NCI-H1436 treated with DMSO at 0.1 percent for 48 hours (cell line): ENCODE results near the gene PTPN12.
"Not testable (repeated sequence)": the region's sequence is repeated elsewhere in the genome, so short reads cannot be mapped to it uniquely, and the experiment has no call there.

ENCODE experiments used
- DNase-seq: peaks from one replicate; lab custom pipeline; 2025; lab: John Stamatoyannopoulos, UW

PTPN12 gene

GRCh38 chr7:77579797-77580196, 42.7 kb downstream of the PTPN12 start:
- no peak for DNase-seq

- DNase-seq, result no peak
These were observed 43.8 kb downstream of the PTPN12 start for GRCh38 chr7:77580762-77581350.

DNA sequence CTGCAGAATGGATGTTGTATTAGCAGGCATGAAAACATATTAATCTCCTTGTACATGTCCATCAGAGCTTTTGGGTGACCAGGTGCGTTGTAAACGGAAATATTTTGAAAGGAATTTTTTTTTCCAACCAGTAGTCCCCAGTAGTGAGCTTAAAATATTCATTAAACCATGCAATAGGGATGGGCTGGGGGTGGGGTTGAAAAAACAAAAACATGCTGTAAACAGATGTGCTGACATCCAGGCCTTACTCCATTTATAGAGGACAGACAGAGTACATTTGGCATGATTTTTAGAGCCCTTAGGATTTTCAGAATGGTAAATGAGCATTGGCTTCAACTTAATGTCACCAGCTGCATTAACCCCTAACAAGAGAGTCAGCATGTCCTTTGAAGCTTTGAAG, 50.2 kb downstream of the PTPN12 start:
- DNase-seq, result no peak

GRCh38 chr7:77600952-77601351, 63.9 kb downstream of the PTPN12 start:
- DNase-seq, result no peak

DNA sequence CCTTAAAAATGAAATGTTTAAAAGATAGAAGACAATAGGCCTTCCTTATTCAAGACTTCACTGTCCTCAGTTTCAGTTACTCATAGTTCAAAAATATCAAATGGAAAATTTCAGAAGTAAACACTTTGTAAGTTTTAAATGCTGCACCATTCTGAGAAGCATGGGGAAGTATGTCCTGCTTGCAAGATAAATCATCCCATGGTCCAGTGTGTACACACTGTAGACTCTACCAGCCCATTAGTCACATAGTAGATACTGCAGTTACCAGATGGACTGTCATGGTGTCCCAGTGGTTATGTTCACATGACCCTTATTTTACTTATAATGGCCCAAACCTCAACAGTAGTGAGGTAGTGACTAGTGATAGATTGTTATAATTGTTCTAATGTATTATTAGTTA, 69.5 kb downstream of the PTPN12 start:
- no peak for DNase-seq

- no peak for DNase-seq
These were observed 82.2 kb downstream of the PTPN12 start for GRCh38 chr7:77619314-77619713.

DNA sequence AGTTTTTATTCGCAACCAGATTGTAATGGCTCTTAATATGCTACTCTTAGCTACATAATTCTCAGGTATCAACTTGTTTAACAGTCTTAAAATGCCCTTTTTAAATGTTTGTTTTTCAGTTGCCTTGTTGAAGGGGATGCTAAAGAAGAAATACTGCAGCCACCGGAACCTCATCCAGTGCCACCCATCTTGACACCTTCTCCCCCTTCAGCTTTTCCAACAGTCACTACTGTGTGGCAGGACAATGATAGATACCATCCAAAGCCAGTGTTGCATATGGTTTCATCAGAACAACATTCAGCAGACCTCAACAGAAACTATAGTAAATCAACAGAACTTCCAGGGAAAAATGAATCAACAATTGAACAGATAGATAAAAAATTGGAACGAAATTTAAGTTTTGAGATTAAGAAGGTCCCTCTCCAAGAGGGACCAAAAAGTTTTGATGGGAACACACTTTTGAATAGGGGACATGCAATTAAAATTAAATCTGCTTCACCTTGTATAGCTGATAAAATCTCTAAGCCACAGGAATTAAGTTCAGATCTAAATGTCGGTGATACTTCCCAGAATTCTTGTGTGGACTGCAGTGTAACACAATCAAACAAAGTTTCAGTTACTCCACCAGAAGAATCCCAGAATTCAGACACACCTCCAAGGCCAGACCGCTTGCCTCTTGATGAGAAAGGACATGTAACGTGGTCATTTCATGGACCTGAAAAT, 89.7 kb downstream of the PTPN12 start:
- DNase-seq, result no peak

DNA sequence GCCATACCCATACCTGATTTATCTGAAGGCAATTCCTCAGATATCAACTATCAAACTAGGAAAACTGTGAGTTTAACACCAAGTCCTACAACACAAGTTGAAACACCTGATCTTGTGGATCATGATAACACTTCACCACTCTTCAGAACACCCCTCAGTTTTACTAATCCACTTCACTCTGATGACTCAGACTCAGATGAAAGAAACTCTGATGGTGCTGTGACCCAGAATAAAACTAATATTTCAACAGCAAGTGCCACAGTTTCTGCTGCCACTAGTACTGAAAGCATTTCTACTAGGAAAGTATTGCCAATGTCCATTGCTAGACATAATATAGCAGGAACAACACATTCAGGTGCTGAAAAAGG, 90.2 kb downstream of the PTPN12 start:
- no peak for DNase-seq

DNA sequence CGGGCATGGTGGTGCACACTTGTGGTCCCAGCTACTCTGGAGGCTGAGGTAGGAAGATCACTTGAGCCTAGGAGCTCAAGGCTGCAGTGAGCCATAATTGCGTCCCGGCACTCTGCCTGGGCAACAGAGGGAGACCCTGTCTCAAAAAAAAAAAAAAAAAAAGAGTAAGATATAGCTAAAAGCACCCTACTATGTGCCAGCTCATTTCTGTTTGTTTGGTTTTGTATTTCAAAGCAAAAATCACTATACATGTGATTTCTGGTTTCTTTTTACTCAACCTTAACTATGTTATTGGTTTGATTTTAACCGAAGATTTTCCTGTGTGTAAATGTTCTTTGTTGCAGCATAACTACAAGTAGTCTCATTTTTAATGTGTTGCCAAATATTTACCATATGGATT, 92.7 kb downstream of the PTPN12 start:
- DNase-seq, result no peak

- DNase-seq, result no peak
These were observed 94.7 kb downstream of the PTPN12 start for GRCh38 chr7:77631820-77632219.

GRCh38 chr7:77644774-77645173, 107.7 kb downstream of the PTPN12 start:
- no peak for DNase-seq

DNA sequence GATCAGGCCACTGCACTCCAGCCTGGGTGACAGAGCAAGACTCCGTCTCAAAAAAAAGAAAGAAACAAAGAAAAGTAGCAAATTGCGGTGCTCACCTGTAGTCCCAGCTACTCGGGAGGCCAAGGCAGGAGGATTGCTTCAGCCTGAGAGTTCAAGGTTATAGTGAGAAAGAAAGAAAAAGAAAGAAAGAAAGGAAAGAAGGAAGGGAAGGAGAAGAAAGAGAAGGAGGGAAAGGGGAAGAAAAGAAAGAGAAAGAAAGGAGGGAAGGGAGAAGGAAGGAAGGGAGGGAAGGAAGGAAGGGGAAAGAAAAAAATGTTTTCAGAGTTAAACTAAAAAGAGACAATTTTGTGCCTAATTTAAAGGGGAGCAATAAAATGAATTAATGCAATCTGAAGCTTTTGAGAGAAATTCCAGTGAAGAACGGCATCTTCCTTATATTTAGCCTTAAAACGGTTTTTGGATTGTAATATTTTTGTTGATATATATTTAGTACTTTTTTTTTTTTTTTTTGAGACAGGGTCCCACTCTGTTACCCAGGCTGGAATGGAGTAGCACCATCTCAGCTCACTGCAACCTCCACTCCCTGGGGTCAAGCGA, 111.7 kb downstream of the PTPN12 start:
- no peak for DNase-seq

DNA sequence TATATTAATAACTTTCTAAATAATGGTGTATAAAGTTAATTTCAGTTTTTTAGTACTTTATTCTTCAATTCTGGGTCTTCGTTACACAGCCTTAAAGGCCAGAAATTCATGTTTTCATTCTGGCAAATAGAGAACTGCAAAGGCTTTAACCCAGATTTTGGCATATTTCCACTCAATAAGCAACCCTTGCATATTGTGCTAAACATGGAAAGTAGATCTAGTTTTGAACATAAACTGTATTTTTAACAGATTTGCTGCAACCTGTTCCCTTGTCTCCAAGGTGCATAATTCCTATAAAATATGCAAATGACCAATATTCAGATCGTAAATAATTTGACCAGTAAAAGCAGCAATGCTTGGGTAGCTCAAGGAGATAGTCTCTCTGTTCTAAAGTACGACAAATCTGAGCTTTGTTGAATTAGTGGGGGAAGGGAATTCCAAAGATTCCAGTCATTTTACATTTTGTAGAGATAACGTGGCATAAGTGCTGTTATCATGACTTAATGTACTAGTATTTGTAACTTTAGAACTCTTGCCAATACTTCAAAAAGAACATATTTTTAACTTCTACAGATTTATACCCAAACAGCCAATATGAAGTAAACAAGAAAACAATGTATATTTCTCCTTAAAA, 112.7 kb downstream of the PTPN12 start:
- no peak for DNase-seq

GRCh38 chr7:77651575-77652162, 114.6 kb downstream of the PTPN12 start:
- DNase-seq, result no peak

DNA sequence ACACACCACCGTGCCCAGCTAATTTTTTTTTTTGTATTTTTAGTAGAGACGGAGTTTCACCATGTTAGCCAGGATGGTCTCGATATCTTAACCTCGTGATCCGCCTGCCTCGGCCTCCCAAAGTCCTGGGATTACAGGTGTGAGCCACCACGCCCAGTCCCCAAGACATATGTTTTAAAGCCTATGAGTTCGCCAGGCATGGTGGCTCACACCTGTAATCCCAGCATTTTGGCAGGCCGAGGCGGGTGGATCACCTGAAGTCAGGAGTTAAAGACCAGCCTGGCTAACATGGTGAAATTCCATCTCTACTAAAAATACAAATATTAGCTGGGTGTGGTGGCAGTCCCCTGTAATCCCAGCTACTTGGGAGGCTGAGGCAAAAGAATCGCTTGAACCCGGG, 115.7 kb downstream of the PTPN12 start:
- DNase-seq, result not testable (repeated sequence)

GRCh38 chr7:77653572-77653971, 116.5 kb downstream of the PTPN12 start:
- no peak for DNase-seq

DNA sequence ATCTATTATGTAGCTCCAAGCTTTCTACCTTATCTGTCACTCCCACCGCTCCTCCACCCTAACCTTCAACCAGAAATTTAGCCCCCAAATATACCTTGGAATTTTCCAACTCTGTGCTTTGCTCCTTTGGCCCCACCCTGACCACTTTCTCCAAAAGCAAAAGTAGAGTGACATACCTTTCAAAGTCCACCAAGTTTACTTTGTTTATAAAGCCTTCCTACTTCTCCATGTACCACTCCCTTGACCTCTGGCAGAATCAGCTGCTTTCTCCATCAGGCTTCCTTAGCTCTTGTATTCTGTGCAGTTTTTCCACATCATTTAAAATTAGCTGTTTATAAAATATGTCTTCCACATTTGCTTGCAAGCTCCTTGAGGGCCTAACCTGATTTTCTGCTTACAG, 118.3 kb downstream of the PTPN12 start:
- DNase-seq, result no peak

- no peak for DNase-seq
These were observed 118.9 kb downstream of the PTPN12 start for GRCh38 chr7:77655836-77656455.

- DNase-seq, result peak; percentile 5
These were observed 120.5 kb downstream of the PTPN12 start for GRCh38 chr7:77657427-77658224.

DNA sequence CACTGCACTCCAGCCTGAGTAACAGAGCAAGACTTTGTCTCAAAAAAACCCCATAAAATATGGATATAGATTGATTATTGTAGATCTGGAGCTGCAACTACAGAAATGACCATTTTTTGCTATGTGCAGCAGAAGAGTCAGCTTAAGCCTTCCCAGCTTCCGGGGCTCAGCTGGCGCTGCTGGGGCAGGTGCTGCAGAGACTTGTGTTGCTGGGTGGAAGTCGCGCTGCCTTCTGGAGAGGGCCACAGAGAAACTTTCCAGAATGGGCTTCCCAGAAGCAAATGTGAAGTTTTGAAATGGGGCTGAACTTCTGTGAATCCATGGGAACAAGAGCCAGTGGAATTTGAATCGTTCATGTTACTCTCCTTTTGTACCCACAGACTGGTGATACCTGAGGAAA, 121.8 kb downstream of the PTPN12 start:
- DNase-seq, result no peak

DNA sequence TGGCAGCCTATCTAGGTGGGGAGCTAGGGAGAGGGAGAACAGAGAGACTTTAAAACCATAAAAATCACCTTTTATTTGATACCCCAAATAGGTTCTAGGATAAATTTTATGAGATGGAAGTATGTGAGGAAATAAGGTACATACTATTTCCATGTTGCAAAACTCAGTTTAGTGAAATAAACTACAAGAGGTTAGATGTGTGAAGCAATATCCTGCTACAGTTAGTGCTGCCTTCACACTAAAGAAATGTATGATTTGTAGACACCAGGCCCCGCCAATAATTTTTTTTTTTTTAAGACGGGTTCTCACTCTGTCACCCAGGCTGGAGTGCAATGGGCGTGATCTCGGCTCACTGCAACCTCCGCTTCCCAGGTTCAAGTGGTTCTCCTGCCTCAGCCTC, 124.7 kb downstream of the PTPN12 start:
- DNase-seq, result no peak

- DNase-seq, result no peak
These were observed 125.8 kb downstream of the PTPN12 start for GRCh38 chr7:77662869-77663268.
